Measurements from ENCODE around the gene MICALL1. TPM values are rescaled to one million over a fixed set of nuclear protein-coding genes. Genes with fewer than 3 reads are reported as not detected.

Gene MICALL1
- total and polyA plus RNA-seq, 2 of the 13 experiments (the other 11 are each of a cell fraction or from before 2014, with no cell fraction given) = 7.6 to 10.6 TPM

DNA sequence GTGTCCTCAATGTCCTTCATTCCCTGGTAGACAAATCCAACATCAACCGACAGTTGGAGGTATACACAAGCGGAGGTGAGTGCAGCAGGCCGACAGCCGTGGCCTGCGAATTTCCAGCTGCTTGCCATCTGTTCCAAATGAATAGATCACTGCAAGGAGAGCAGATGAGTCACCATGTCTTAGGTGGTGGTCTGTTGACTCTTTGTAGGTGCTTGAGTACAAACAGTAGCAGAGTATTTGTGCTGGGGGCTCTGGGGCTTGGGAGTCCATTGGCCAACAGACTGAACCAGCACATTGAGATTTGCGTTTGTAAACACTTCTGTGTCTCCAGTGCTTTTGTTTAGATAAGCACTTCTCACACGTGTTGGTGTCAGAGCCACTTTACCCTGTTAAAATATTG, 35.8 kb upstream of the MICALL1 start:
- no peak overlapping the region for H3K4me2 ChIP-seq (ENCODE audit: low read depth, low read length)
- H3K9me3 ChIP-seq (ENCODE audit: low read length) = no peaks in the 10 kb centered on the region
- no peak overlapping the region for H2AFZ ChIP-seq (ENCODE audit: low read length)
- in situ Hi-C loops (cut with HindIII; ENCODE audit: extremely low pct_ligation_motif_present, low pct_unique_long_range_greater_than_20kb) (no loop called here), intact Hi-C loops (cut with micrococcal nuclease; ENCODE audit: unreplicated experiment) (no loop called here)
- H3K4me3 ChIP-seq (replicated peaks in 1 of 3; ENCODE audit: insufficient read depth in 1 of 3, low read depth in 2 of 3, low read length in 3 of 3) = no peak overlapping the region
- no peak overlapping the region for H3K27ac ChIP-seq (ENCODE audit: extremely low read length, insufficient read depth, low read length)
- H3K27me3 ChIP-seq (ENCODE audit: control insufficient read depth in 1 of 2, insufficient read depth in 2 of 2, low read length in 2 of 2) = no peaks in the 10 kb centered on the region
- WGBS (ENCODE audit: low lambda C conversion rate) = 90% methylated on average over 7 of the region's 7 CpGs
- no peak for DNase-seq (ENCODE audit: low spot score)
- TSS peak; percentile 14 for BruUV-seq (replicated peaks)
- no peaks in the 10 kb centered on the region for H3K79me2 ChIP-seq (ENCODE audit: insufficient read depth, low read length)
- peaks cover 36 to 72% of the 10 kb centered on the region in 2 experiments for H3K36me3 ChIP-seq (replicated peaks in 1 of 2; ENCODE audit: control insufficient read depth in 1 of 2, insufficient read depth in 2 of 2, low read length in 2 of 2)
- ChIA-PET CTCF (ENCODE audit: low intra/inter-chr PET ratio, low total read pairs) (no interaction called here), POLR2A (no interaction called here)
- no peak overlapping the region for H3K9ac ChIP-seq (ENCODE audit: insufficient read depth, low read depth, low read length)
- no peak for FAIRE-seq
- no peak for ATAC-seq
- H3K4me1 ChIP-seq (ENCODE audit: insufficient read depth, low read length) = no peaks in the 10 kb centered on the region
- no peaks in the 10 kb centered on the region for H4K20me1 ChIP-seq (ENCODE audit: insufficient read depth, low read length)
- TF ChIP-seq ZNF816 (CRISPR knock-in tag; IDR thresholded peaks at IDR 0.05; ENCODE audit: borderline replicate concordance) (no peak), DR1 (CRISPR knock-in tag; IDR thresholded peaks at IDR 0.05) (no peak), TCF7 (IDR thresholded peaks at IDR 0.05; ENCODE audit: low read depth) (no peak), CCDC6 (CRISPR knock-in tag; IDR thresholded peaks at IDR 0.05) (no peak), ZMAT3 (CRISPR knock-in tag; conservative IDR thresholded peaks at IDR 0.05) (no peak), RXRB (CRISPR knock-in tag; IDR thresholded peaks at IDR 0.05; ENCODE audit: borderline replicate concordance) (no peak), ZNF34 (CRISPR knock-in tag; IDR thresholded peaks at IDR 0.05; ENCODE audit: borderline replicate concordance) (no peak), ASH2L (IDR thresholded peaks at IDR 0.05; ENCODE audit: insufficient read length, low read depth, low read length) (no peak), ZZZ3 (CRISPR knock-in tag; IDR thresholded peaks at IDR 0.05; ENCODE audit: borderline replicate concordance) (no peak)
- TF ChIP-seq, protein P1, sequence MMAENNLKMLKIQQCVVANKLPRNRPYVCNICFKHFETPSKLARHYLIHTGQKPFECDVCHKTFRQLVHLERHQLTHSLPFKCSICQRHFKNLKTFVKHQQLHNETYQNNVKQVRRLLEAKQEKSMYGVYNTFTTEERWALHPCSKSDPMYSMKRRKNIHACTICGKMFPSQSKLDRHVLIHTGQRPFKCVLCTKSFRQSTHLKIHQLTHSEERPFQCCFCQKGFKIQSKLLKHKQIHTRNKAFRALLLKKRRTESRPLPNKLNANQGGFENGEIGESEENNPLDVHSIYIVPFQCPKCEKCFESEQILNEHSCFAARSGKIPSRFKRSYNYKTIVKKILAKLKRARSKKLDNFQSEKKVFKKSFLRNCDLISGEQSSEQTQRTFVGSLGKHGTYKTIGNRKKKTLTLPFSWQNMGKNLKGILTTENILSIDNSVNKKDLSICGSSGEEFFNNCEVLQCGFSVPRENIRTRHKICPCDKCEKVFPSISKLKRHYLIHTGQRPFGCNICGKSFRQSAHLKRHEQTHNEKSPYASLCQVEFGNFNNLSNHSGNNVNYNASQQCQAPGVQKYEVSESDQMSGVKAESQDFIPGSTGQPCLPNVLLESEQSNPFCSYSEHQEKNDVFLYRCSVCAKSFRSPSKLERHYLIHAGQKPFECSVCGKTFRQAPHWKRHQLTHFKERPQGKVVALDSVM (CRISPR knock-in tag; IDR thresholded peaks at IDR 0.05) = no peak
- TF ChIP-seq, protein P2, sequence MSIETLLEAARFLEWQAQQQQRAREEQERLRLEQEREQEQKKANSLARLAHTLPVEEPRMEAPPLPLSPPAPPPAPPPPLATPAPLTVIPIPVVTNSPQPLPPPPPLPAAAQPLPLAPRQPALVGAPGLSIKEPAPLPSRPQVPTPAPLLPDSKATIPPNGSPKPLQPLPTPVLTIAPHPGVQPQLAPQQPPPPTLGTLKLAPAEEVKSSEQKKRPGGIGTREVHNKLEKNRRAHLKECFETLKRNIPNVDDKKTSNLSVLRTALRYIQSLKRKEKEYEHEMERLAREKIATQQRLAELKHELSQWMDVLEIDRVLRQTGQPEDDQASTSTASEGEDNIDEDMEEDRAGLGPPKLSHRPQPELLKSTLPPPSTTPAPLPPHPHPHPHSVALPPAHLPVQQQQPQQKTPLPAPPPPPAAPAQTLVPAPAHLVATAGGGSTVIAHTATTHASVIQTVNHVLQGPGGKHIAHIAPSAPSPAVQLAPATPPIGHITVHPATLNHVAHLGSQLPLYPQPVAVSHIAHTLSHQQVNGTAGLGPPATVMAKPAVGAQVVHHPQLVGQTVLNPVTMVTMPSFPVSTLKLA (IDR thresholded peaks at IDR 0.05) = no peak
- TF ChIP-seq, protein P3, sequence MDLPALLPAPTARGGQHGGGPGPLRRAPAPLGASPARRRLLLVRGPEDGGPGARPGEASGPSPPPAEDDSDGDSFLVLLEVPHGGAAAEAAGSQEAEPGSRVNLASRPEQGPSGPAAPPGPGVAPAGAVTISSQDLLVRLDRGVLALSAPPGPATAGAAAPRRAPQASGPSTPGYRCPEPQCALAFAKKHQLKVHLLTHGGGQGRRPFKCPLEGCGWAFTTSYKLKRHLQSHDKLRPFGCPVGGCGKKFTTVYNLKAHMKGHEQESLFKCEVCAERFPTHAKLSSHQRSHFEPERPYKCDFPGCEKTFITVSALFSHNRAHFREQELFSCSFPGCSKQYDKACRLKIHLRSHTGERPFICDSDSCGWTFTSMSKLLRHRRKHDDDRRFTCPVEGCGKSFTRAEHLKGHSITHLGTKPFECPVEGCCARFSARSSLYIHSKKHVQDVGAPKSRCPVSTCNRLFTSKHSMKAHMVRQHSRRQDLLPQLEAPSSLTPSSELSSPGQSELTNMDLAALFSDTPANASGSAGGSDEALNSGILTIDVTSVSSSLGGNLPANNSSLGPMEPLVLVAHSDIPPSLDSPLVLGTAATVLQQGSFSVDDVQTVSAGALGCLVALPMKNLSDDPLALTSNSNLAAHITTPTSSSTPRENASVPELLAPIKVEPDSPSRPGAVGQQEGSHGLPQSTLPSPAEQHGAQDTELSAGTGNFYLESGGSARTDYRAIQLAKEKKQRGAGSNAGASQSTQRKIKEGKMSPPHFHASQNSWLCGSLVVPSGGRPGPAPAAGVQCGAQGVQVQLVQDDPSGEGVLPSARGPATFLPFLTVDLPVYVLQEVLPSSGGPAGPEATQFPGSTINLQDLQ (CRISPR knock-in tag; IDR thresholded peaks at IDR 0.05) = no peak
- TF ChIP-seq, protein P4, sequence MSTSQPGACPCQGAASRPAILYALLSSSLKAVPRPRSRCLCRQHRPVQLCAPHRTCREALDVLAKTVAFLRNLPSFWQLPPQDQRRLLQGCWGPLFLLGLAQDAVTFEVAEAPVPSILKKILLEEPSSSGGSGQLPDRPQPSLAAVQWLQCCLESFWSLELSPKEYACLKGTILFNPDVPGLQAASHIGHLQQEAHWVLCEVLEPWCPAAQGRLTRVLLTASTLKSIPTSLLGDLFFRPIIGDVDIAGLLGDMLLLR (CRISPR knock-in tag; IDR thresholded peaks at IDR 0.05) = no peak
- TF ChIP-seq, protein P5, sequence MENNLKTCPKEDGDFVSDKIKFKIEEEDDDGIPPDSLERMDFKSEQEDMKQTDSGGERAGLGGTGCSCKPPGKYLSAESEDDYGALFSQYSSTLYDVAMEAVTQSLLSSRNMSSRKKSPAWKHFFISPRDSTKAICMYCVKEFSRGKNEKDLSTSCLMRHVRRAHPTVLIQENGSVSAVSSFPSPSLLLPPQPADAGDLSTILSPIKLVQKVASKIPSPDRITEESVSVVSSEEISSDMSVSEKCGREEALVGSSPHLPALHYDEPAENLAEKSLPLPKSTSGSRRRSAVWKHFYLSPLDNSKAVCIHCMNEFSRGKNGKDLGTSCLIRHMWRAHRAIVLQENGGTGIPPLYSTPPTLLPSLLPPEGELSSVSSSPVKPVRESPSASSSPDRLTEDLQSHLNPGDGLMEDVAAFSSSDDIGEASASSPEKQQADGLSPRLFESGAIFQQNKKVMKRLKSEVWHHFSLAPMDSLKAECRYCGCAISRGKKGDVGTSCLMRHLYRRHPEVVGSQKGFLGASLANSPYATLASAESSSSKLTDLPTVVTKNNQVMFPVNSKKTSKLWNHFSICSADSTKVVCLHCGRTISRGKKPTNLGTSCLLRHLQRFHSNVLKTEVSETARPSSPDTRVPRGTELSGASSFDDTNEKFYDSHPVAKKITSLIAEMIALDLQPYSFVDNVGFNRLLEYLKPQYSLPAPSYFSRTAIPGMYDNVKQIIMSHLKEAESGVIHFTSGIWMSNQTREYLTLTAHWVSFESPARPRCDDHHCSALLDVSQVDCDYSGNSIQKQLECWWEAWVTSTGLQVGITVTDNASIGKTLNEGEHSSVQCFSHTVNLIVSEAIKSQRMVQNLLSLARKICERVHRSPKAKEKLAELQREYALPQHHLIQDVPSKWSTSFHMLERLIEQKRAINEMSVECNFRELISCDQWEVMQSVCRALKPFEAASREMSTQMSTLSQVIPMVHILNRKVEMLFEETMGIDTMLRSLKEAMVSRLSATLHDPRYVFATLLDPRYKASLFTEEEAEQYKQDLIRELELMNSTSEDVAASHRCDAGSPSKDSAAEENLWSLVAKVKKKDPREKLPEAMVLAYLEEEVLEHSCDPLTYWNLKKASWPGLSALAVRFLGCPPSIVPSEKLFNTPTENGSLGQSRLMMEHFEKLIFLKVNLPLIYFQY (CRISPR knock-in tag; IDR thresholded peaks at IDR 0.05; ENCODE audit: borderline replicate concordance) = no peak
